GM21737 (cell line): Measurements from ENCODE around the gene CCDC169.
"Not testable (repeated sequence)": the region's sequence is repeated elsewhere in the genome, so short reads cannot be mapped to it uniquely, and the experiment has no call there.

ENCODE experiments used
- ATAC-seq: cut with Tn5 transposase; IDR thresholded peaks from one replicate; pipeline ENCODE4 v1.9.1; 2021; ENCODE audit warnings: mild to moderate bottlenecking, moderate library complexity; ENCODE audit not compliant: unreplicated experiment

The CCDC169 gene

DNA sequence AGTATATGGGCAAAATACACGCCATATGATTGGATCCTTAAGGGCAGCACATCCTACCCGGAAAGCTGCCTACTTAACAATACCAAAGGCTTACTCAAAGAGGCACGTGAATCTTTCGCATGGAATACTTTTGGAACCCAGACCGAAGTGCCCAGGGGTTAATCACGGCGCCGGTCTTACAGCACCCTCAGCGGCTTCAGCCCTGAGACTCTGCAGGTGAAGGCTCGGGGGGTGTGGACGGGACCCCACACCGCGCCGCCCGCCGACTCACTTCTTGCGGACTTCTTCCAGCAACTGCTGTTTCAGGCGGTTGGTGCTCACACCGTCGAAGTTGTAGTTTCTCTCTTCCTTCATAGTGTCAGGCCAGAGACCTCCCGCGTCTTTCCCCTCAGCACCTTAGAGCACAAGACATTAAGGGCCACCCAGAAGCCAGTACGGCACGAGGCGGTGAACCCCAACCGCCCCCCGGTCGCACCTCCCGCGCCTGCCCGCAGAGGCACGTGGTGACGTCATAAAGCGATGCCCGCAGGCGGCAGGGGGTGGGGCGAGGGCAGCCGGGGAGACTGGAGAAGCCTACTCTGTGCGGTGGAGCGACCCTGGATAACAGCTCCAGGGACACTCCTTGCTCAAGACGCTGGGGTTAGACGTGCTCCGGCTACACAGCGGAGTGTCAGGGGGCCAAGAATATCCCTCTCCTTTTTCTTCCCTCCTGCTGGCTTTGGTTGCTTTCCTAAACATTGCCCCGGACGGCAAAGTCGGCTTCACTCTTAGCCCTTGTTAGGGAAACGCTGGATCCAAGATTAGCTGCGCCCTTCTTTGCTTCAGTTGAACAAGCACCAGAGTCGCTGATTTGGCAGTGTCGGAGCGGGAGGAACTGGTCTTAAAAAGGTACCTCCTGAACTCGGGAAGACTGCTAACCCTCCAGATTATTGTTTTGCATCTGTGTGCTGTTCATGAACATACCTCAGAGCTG lies at the start of gene CCDC169:
Gene CCDC169, minus strand, starts transcription at position 449 of the 973 bp plus-strand sequence. Its CDS starts 95 bp downstream, at position 354.
- ATAC-seq, result no peak

DNA sequence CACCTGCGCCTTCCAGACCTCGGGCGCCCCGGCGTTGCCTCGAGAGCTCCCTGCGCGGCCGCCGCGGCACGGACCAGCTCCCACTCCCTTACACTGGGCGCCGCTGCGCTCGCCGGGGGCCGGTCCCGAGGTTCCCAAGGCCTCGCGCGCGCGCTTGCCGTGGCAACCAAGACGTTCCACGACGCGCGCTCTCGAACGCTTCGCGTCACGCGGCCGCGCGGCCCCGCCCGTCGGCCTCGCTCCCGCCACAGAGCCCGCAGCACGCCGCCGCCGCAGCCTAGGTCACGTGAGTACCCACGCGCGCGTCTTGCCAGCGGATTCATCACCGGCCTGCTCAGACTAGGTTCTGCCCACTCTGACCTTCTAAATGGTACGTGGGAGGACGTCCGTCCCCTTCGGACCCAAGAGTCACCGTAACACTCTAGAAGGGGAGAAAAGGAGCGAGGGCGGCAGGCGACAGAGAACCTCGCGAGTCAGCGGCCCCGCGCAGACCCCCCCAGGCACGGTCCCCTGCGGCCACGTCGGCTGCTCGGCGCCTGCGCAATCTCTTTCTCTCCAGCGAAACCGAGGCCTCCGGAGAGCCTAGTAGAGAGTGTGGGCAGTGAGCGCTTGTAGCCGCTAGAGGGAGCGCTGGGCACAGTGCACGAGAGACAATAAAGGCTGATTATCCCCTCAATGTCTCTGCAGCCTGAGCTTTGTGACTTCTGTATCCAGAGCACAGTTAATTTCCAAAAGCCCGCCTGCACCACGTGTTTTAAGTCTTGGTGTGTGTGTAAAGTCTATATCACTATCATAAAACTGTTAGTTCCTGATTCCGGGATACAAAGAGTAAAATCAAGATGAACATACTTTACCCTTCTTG lies 48.8 kb upstream of the CCDC169 start, which contains the start of gene SPART:
Gene SPART, minus strand, starts transcription at position 173 of the 862 bp plus-strand sequence. CDS start 10,564 bp downstream, outside the sequence.
- peak; percentile 96 for ATAC-seq

DNA sequence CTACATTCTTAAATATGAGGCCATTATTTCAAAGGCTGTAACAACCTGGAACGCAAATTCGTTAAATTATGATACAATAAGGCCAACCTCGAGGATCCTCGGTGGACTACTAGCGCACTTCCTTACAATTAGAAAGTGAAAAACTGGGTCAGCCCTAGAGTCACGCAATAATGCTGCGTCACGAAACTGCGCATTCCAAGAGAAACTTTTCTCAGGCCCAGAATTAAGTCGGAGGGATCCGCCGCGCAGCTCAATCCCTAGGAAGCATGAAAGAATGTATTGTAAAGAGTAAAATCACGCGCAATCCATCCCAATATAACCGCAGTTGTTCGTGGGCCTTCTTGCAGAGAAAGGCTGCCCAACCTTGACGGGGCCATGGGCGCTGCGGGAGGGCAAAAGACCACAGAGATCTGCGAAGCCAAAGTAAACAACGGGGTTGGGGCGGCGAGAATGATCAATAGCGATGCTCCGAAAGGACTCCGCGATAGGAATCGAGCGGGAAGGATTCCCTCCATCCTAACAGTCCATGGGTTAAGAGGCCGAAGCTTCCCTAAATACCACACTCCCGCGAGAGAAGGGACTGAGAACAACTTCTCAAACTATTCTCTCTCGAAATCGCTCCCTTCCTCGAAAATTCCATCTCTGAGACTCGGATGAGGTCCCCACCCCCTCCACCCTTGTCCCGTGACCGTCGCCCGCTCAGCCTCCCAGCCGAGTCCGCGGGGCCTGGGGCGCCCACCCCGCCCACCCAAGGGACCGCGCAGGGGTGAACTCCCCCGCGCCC lies 48.0 kb upstream of the CCDC169 start:
- no peak for ATAC-seq

DNA sequence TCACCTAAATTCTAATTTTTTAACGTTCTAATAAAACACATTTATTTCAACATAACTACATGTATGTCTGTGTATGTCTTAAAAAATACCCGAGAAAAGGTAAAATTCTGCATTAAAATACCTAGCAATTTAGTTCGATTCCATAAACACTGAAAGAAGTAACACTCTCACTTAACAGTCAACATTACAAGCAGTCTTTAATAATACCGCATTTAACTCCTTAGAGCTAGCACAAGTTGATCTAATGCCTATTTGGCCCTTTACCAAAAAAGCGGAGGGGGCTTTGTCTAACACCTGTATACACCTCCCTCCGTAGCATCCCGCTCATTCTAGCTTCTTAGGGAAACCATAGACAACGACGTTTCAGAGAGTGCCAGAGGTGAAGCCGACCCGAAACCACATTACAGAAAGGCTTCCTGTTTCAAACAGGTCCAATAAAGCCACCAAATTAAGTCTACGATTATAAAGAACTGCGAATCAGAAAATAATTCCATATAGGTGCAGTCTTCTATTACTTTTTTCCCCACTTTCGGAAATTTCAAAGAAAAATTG lies 47.3 kb upstream of the CCDC169 start:
- ATAC-seq, result no peak

DNA sequence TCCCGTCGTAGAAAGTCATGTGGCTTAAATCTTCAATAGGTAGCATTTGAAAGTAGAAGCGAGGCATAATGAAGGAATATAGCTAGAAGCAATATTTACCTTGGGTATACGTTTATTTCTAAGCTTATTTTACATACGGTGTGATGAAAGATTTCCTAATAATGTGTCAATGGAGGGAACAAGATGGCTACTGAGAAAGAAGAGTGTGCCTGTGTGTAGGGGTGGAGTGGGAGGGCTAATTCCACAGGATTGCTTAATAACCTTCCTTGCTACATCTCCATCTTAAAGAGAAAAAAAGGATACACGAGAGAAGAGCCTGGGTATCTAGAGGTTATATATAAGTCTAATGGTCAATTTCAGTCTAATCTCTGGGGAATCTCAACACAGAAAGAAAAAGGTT lies 46.6 kb upstream of the CCDC169 start:
- ATAC-seq, result no peak

DNA sequence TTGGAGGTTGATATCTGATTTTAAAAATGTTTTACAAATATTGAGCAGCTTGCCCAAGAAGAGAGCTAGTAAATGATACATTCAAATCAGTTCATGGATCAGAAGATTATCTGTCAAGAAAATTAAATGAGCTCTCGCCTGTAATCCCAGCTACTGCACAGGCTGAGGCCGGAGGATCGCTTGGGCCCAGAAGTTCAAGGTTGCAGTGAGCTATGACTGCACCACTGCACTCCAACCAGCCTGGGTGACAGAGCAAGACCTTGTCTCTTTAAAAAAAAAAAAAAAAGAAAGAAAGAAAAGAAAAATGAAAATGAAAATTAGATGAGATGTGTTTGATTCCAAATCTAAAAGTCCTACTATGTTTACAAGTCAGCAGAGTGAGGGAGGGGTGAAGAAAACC lies 46.2 kb upstream of the CCDC169 start:
- ATAC-seq, result no peak

DNA sequence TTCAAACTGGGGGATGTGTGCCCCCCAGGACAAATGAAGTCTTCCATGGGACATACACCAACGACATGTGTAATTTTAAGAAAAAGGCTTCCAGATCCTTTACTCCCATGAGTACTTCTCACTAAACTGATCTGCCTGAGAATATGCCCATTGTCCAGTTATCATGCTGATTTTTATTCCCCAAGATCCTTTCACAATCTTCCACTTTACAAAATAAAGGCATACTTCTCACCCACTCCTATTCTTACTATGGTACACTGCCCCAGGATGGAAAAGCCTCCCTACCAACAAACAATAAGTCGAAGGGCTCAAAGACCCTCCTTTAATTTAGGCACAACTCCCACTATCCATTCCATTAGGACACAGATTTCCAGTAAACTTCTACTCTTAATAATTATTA lies 45.1 kb upstream of the CCDC169 start:
- no peak for ATAC-seq

DNA sequence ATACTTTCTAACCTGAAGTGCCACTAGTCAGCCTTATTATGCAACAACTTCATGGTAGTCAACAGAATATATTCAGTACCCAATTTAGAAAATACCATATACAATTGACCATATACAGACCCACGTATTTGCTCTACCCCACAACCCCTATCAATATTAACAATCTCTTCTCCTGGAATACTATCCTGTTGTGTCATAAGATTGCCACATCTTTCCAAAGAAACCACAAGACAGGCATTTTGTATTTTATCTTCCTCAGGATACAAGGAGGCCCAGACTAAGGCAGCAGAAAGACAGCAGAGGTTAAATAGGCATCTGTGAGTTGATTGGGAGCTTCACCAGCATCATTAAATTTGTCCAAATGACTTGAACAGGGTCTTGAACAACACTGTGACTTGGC lies 44.1 kb upstream of the CCDC169 start:
- no peak for ATAC-seq

DNA sequence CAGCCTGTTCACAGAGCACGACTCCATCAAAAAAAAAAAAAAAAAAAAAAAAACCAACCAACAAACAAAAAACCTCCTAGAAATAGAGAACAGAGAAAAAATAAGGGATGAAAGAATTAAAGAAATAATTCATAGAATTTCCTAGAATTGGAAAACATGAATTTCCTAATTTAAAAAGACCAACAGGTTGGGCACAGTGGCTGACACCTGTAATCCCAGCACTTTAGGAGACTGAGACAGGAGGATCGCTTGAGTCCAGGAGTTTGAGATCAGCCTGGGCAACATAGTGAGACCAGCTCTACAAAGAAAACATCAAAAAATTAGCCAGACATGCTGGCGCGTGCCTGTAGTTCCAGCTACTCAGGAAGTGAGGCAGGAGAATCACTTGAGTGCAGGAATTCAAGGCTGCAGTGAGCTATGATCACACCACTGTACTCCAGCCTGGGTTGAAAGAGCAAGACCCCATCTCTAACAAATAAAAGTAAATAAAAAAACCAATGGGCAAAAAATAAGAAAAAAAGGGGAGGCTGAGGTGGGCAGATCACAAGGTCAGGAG lies 42.1 kb upstream of the CCDC169 start:
- ATAC-seq, result no peak

DNA sequence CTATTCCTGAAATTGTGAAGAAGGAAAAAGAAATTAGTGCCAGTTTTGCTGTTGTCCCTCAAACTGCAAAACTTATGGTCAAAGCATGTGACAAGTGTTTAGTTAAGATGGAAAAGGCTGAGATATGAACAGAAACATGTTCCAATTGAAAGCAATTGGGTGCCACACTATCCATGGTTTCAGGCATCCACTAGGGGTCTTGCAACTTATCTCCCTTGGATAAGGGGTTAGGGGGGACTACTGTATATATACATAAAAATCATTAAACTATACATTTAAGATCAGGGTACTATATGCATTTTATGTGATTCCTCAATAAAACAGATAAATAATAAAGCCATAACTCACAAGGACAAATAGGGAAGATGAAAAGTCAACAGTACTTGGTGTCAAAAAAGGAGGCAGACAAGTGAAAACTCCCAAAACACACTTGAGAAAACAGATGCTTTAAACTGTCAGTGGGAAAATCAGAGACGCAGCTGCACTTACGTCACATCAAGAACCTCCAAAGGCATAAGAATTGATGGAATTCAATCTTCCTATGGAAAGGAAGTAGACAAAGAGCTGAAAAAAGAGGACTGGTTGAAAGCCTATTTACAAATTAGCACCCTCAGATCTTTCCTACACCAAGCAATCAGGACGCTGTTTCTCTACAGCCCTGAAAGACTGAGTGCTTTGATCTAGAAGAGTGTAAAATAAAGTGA lies 40.5 kb upstream of the CCDC169 start:
- ATAC-seq, result no peak

DNA sequence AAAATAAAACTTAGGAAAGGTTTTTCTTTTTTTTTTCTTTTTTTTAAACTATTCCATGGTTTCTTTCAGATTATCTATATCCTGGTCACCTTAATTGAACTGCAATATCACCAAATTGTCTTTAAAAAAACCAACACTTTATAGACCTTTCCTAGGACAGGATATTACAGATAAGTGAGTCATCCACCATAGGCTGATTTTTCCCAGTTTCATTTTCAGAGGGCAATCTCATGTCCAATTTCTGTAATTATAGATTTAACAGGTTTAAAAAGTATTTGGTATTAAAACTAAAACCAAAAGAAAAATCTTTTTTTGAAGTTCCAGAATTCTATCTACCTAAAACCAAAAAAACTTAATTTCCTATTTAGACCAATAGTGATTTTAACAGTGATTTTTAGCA lies 35.4 kb upstream of the CCDC169 start:
- ATAC-seq, result no peak

DNA sequence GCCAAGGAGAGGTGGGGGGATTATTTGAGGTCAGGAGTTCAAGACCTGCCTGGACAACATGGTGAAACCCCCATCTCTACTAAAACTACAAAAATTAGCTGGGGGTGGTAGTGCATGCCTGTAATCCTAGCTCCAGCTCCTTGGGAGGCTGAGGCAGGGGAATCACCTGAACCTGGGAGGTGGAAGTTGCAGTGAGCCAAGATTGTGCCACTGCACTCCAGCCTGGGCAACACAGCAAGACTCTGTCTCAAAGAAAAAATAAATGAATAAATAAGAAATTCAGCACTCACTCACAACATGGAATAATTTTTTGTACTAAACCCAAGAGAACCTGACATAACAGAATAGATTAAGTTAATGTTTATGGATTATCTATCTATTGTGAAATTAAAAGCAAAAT lies 34.6 kb upstream of the CCDC169 start:
- ATAC-seq, result not testable (repeated sequence)

DNA sequence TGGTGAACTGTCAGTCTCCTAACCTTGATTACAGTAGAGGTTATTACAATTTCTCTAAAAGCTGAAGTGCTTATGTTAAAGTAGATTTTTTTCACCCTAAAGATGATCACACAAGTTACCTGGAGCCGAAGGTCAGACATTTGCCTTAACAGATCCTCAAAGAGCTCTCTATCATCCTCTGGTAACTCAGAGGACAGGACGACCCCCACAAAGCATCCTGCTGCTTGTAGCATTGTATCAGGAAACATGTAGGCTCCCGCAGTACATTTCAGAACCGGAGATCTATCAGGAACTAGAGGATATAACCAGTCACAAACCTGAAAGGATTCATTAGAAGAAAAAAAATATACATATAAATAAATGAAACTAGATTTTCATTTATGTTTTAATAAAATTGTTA lies 33.7 kb upstream of the CCDC169 start:
- ATAC-seq, result no peak

DNA sequence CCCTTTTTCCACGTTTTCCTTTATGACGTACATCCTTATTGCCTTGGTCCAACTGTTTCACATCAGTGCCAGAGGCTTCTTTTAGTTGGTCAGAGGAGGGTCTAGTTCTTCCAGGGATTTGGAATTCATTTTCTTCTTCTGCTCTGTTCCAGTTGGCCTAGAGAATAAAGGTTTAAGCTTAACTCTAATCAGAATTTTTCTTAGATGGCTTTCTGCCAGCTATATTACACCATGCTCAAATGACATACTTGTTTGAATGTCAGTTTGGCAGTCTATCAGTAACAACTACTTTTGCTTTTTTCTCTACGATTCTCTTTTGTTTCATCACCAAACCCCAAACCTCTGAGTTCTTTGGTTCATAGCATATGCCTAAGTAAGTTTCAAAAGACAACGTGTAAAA lies 31.7 kb upstream of the CCDC169 start:
- no peak for ATAC-seq

DNA sequence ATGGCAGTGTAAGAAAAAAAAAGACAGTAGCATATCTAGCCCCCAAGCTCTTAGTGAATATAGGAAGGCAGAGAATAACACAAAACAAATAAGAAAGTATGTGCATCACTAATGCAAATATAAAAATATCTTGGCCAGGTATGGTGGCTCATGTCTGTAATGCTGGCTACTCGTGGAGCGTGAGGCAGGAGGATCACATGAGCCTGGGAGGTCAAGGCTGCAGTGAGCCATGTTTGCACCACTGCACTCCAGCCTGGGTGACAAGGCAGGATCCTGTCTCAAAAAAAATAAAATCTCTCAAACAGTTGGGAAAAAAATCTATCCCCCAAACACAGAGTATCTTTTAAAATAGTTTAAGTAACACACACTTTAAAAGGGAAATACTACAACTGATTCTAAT lies 31.2 kb upstream of the CCDC169 start:
- ATAC-seq, result no peak

DNA sequence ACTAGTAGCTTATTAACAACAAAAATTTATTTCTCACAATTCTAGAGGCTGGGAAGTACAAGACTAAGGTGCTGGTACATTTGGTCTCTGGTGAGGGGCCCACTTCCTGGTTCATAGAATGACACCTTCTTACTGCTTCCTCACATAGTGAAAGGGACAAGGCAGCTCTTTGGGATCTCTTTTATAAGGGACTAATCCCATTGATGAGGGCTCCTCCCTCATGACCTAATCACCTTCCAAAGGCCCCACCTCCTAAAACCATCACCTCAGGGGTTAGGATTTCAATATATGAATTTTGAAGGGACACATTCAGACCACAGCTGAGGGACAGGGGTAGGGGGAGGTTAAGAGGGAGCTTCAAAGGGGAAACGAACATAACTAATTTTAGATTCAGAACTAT lies 28.3 kb upstream of the CCDC169 start:
- no peak for ATAC-seq

DNA sequence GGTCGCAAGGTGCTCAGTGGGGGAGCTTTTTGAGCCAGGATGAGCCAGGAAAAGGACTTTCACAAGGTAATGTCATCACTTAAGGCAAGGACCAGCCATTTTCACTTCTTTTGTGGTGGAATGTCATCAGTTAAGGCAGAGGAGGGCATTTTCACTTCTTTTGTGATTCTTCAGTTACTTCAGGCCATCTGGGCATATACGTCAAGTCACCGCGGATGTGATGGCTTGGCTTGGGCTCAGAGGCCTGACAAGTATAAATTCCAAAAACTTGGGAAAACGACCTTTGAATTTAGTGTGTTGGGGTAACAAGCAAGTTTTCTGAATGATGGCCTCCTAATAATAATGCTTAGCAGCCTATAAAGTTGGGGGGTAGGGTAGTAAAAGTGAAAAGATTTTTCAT lies 27.3 kb upstream of the CCDC169 start:
- ATAC-seq, result not testable (repeated sequence)

DNA sequence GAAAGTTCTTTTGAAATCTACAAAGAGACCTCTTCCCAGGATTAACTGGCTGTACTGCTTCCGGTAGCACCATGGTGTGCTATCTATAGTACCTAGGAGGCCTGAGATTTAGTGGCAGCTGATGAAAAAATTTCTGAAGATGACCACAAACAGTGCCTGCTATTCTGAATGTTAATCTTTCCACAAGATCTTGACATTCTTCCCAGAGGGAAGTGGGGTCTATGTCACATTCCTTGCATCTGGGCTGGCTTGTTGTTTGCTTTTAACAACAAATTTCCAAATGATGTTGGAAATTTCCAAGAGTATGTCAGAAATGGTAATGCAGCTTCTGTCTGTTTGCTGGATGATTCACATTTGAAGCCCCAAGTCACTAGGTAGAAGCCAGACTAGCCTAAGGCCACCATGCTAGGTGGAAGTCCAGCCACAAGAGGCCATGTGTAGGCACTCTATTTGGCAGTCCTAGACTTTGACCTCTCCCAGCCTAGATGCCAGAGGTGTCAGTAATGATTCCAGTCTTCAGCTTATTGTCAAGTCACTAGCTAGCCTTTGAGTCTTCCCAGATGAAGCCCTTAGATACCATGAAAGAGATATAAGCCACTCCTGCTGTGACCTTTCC lies 26.4 kb upstream of the CCDC169 start:
- no peak for ATAC-seq

DNA sequence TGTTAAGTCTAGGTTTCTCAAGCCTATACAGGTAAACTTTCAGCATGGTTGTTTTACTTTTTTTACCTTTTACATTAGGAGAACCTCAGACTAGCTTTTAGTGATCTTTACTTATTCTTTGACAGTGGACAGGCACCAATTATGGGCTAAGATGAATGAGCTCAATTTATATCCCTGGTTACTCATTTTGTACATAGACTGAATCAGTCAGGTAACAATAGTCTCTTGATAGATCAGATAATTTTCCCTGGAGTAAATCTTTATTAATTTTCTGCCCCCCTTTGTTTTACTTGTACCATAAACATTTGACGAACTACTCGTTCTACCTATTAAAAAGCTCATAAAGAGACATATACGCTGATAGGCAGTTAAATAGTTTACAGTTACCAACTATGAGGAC lies 25.8 kb upstream of the CCDC169 start:
- ATAC-seq, result no peak
